Neural cell (in vitro differentiated cells): ENCODE measurements around the gene MAML2.

Experiments used
- EZH2 ChIP-seq: fragments of 200-600, 300-800 bp; shearing (Covaris generic), sonication (generic); IDR thresholded peaks from 2 replicates; pipeline ENCODE4 v1.6.1; 2014; ENCODE audit warnings: antibody characterized with exemption, low read length, borderline replicate concordance, mild to moderate bottlenecking; ENCODE audit not compliant: insufficient read depth, poor library complexity, severe bottlenecking
- MXI1 ChIP-seq: fragments of 450-650 bp; conservative IDR thresholded peaks from 2 replicates; pipeline ENCODE4 v1.6.1; 2014; ENCODE audit warnings: antibody characterized with exemption, mild to moderate bottlenecking; ENCODE audit not compliant: poor library complexity, severe bottlenecking
- POLR2AphosphoS5 ChIP-seq: IDR thresholded peaks from 2 replicates; pipeline ENCODE4 v1.6.1; 2012
- TAF1 ChIP-seq: IDR thresholded peaks from 2 replicates; pipeline ENCODE4 v1.6.1; 2012; ENCODE audit warnings: low read depth
- TF ChIP-seq, protein P1 (sequence below): fragments of 450-650 bp; IDR thresholded peaks from 2 replicates; pipeline ENCODE4 v1.5.1; 2014; ENCODE audit warnings: antibody characterized with exemption, mild to moderate bottlenecking, moderate library complexity; ENCODE audit not compliant: poor library complexity, severe bottlenecking

DNA sequence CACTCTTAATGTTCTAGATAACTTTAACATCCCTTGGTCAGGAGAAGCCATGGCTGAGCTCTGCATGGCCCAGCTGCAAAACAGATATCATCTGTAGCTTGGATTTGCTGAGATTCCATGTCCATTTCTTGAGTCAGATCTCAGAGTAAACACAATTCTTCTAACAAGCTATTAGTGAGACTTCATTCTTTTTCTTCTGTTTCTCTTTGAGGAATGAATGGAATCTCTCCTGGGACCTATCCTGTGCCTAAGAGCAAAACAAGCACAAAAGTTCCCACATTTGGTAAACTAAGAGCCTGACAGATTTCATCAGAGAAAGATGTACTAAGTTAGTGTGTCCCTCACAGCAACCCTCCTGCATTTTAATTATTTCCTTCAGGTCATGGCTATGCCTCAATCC lies 142.8 kb downstream of the MAML2 start:
- TF ChIP-seq EZH2, result no peak
- TF ChIP-seq, protein P1, sequence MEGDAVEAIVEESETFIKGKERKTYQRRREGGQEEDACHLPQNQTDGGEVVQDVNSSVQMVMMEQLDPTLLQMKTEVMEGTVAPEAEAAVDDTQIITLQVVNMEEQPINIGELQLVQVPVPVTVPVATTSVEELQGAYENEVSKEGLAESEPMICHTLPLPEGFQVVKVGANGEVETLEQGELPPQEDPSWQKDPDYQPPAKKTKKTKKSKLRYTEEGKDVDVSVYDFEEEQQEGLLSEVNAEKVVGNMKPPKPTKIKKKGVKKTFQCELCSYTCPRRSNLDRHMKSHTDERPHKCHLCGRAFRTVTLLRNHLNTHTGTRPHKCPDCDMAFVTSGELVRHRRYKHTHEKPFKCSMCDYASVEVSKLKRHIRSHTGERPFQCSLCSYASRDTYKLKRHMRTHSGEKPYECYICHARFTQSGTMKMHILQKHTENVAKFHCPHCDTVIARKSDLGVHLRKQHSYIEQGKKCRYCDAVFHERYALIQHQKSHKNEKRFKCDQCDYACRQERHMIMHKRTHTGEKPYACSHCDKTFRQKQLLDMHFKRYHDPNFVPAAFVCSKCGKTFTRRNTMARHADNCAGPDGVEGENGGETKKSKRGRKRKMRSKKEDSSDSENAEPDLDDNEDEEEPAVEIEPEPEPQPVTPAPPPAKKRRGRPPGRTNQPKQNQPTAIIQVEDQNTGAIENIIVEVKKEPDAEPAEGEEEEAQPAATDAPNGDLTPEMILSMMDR, result no peak
- TF ChIP-seq POLR2AphosphoS5, result no peak
- no peak for TF ChIP-seq MXI1
- TF ChIP-seq TAF1, result no peak
